Panc1 (cell line): ENCODE data around the gene FHAD1. TPM values are rescaled to one million over a fixed set of nuclear protein-coding genes. Genes with fewer than 3 reads are reported as not detected.

ENCODE experiments used
- ATAC-seq: fragments of 200-7000 bp; cut with Tn5 transposase; 2 replicates; pipeline ENCODE4 v1.9.1; 2020; ENCODE audit warnings: mild to moderate bottlenecking, moderate library complexity
- BruUV-seq: library from RNA; stranded (reverse); fragments of 400-500 nt; replicated peaks from 2 replicates; lab custom pipeline; 2021; lab: Mats Ljungman, UMichigan
- CTCF ChIA-PET: fragments of 300-600 bp; sonication (Branson Sonifier 250); formaldehyde crosslinking; loops from one replicate; lab custom pipeline; 2022; ENCODE audit warnings: antibody characterized with exemption; lab: Charles Lee
- POLR2A ChIA-PET: fragments of 300-600 bp; sonication (Branson Sonifier 250); formaldehyde crosslinking; loops from one replicate; lab custom pipeline; 2022; ENCODE audit warnings: antibody characterized with exemption; lab: Charles Lee
- DNase-seq: peaks from one replicate; pipeline ENCODE4 v3.0.0-alpha.2; 2010; ENCODE audit warnings: low read depth, low spot score
- H3K27ac ChIP-seq: 2 replicates; pipeline ENCODE4 v1.5.1; 2011; ENCODE audit warnings: mild to moderate bottlenecking, low read length, inconsistent platforms
- H3K27me3 ChIP-seq: fragments of 200-500 bp; sonication (Bioruptor generic); 2 replicates; pipeline ENCODE4 v1.6.0; 2014; ENCODE audit warnings: low read length, inconsistent platforms; ENCODE audit not compliant: control insufficient read depth, insufficient read depth
- H3K36me3 ChIP-seq: fragments of 200-500 bp; sonication (Bioruptor generic); 2 replicates; pipeline ENCODE4 v1.5.1; 2014; ENCODE audit warnings: inconsistent platforms, mild to moderate bottlenecking, low read length, moderate library complexity; ENCODE audit not compliant: control insufficient read depth, insufficient read depth
- H3K4me1 ChIP-seq: 2 replicates; pipeline ENCODE4 v1.5.1; 2011; ENCODE audit warnings: inconsistent platforms, mild to moderate bottlenecking, low read length, moderate library complexity; ENCODE audit not compliant: control insufficient read depth, insufficient read depth
- H3K4me3 ChIP-seq, 2 experiments: 2 replicates each; pipeline ENCODE4 v1.5.1; 2011 to 2012; ENCODE audit warnings: low read depth in 2 of 2, low read length in 2 of 2, mild to moderate bottlenecking in 2 of 2, inconsistent platforms in 1 of 2, moderate library complexity in 1 of 2
- H3K9me3 ChIP-seq: fragments of 200-500 bp; sonication (Bioruptor generic); 2 replicates; pipeline ENCODE4 v1.5.1; 2014; ENCODE audit warnings: low read depth, mild to moderate bottlenecking, inconsistent platforms, low read length, moderate library complexity; ENCODE audit not compliant: control insufficient read depth, insufficient read depth
- POLR2AphosphoS5 ChIP-seq: IDR thresholded peaks from 2 replicates; pipeline ENCODE4 v1.6.1; 2012; ENCODE audit warnings: mild to moderate bottlenecking, low read depth, low read length, moderate library complexity
- SIN3A ChIP-seq: IDR thresholded peaks from 2 replicates; pipeline ENCODE4 v1.6.1; 2012; ENCODE audit warnings: low read depth, mild to moderate bottlenecking, low read length, moderate library complexity, borderline replicate concordance; ENCODE audit not compliant: insufficient read depth
- TCF7L2 ChIP-seq: IDR thresholded peaks from 2 replicates; pipeline ENCODE4 v1.6.1; 2011; ENCODE audit warnings: mild to moderate bottlenecking, low read depth, low read length, inconsistent platforms
- in situ Hi-C: cut with HindIII; loops from 2 replicates; pipeline ENCODE4 v1.10.0; 2016; ENCODE audit warnings: low sequenced_read_pairs, low pct_unique_long_range_greater_than_20kb
- intact Hi-C: fragments of 100-400 bp; cut with micrococcal nuclease; formaldehyde crosslinking; loops from one replicate; pipeline ENCODE4 v1.10.0; 2022; ENCODE audit not compliant: unreplicated experiment
- total RNA-seq: library from RNA; stranded (reverse); gene quantifications from one replicate; pipeline ENCODE4 v1.2.1, GENCODE V29; 2021; ENCODE audit not compliant: unreplicated experiment
- TF ChIP-seq, protein P1 (sequence below), 2 experiments: IDR thresholded peaks; 2 replicates each; pipeline ENCODE4 v1.6.1; 2011 to 2012; ENCODE audit warnings: low read depth in 2 of 2, control low read depth in 1 of 2, low read length in 1 of 2, mild to moderate bottlenecking in 1 of 2, moderate library complexity in 1 of 2; ENCODE audit not compliant: insufficient read depth in 1 of 2
- TF ChIP-seq, protein P2 (sequence below): fragments of 450-650 bp; IDR thresholded peaks from 2 replicates; pipeline ENCODE4 v1.5.1; 2017; ENCODE audit warnings: mild to moderate bottlenecking

The FHAD1 gene
- total RNA-seq, 1 experiment from 2014 or later, result 0.23 TPM

DNA sequence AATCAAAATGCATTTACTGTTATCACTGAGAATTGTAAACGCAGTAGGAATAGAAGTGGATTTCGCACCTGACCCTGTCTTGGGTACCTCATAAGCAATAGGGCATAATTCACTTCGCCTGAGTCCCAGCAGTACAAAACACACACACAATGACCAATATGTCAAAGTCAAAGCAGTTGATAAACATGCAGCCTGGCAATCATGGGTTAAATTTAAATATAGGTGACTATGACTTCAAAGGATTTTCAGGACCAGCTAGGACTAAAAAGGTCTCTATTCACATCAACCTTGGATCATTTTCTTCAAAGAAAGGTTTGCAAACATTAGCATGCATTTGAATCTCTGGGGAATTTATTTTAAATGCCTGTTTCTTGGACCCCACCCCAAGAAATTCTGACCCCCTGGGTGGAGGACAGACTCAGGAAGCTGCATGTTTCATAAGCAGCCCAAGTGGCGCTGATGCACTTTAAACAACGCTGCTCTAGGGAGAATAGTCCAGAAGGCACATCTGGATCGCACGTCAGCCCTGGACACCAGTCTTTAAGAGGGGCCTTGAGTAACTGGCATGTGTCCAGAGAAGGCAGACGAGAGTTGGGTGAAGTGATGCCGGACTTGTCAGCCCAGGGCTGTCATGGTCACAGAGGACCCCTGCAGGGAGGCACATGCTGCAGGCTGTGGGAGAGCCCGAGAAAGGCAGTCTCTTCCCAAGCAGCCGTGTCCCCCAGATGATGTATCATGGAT is 107.0 kb downstream of the FHAD1 start:
- no peaks in the 10 kb centered on the region for H3K9me3 ChIP-seq
- no peak for TF ChIP-seq POLR2AphosphoS5
- TF ChIP-seq TCF7L2, result no peak
- TF ChIP-seq, protein P1, sequence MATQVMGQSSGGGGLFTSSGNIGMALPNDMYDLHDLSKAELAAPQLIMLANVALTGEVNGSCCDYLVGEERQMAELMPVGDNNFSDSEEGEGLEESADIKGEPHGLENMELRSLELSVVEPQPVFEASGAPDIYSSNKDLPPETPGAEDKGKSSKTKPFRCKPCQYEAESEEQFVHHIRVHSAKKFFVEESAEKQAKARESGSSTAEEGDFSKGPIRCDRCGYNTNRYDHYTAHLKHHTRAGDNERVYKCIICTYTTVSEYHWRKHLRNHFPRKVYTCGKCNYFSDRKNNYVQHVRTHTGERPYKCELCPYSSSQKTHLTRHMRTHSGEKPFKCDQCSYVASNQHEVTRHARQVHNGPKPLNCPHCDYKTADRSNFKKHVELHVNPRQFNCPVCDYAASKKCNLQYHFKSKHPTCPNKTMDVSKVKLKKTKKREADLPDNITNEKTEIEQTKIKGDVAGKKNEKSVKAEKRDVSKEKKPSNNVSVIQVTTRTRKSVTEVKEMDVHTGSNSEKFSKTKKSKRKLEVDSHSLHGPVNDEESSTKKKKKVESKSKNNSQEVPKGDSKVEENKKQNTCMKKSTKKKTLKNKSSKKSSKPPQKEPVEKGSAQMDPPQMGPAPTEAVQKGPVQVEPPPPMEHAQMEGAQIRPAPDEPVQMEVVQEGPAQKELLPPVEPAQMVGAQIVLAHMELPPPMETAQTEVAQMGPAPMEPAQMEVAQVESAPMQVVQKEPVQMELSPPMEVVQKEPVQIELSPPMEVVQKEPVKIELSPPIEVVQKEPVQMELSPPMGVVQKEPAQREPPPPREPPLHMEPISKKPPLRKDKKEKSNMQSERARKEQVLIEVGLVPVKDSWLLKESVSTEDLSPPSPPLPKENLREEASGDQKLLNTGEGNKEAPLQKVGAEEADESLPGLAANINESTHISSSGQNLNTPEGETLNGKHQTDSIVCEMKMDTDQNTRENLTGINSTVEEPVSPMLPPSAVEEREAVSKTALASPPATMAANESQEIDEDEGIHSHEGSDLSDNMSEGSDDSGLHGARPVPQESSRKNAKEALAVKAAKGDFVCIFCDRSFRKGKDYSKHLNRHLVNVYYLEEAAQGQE (IDR thresholded peaks at IDR 0.05; ENCODE audit: insufficient read depth in 1 of 2, low read depth in 2 of 2, low read length in 1 of 2), result no peak
- no peak for TF ChIP-seq SIN3A
- peaks cover 24% of the 10 kb centered on the region for H3K4me1 ChIP-seq
- BruUV-seq, result no TSS peak
- POLR2A ChIA-PET, result no interaction called here
- H3K27ac ChIP-seq, result no peak overlapping the region
- H3K36me3 ChIP-seq, result no peaks in the 10 kb centered on the region
- ATAC-seq (no peak), DNase-seq (no peak)
- CTCF ChIA-PET, result interaction anchor here (0.7 kb wide), 1 partner anchor 78 kb away, joined by 7 read pairs; no protein-coding TSS in a partner anchor
- in situ Hi-C loops (no loop called here), intact Hi-C loops (no loop called here)
- no peaks in the 10 kb centered on the region for H3K27me3 ChIP-seq
- H3K4me3 ChIP-seq, result no peak overlapping the region

DNA sequence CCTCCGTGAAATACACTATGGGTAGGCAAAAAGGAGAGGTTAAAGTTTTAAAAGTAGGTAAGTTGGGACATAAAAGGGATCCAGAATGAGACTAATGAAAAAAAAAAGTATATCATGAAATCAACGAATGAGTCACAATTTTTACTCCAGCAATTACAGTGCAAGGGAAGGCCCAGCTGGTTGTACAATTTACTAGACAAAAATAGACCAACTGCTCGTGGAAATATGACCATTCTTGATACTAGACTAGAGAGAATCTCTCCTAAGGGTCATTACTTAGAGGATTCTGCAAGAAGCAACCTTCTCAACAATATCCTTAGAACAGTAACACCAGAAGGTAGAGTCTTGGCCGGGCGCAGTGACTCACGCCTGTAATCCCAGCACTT is 107.5 kb downstream of the FHAD1 start:
- H3K27ac ChIP-seq, result no peak overlapping the region
- TF ChIP-seq SIN3A, result no peak
- TF ChIP-seq POLR2AphosphoS5, result no peak
- TF ChIP-seq, protein P1 (IDR thresholded peaks at IDR 0.05; ENCODE audit: insufficient read depth in 1 of 2, low read depth in 2 of 2, low read length in 1 of 2), result no peak
- TF ChIP-seq, protein P2, sequence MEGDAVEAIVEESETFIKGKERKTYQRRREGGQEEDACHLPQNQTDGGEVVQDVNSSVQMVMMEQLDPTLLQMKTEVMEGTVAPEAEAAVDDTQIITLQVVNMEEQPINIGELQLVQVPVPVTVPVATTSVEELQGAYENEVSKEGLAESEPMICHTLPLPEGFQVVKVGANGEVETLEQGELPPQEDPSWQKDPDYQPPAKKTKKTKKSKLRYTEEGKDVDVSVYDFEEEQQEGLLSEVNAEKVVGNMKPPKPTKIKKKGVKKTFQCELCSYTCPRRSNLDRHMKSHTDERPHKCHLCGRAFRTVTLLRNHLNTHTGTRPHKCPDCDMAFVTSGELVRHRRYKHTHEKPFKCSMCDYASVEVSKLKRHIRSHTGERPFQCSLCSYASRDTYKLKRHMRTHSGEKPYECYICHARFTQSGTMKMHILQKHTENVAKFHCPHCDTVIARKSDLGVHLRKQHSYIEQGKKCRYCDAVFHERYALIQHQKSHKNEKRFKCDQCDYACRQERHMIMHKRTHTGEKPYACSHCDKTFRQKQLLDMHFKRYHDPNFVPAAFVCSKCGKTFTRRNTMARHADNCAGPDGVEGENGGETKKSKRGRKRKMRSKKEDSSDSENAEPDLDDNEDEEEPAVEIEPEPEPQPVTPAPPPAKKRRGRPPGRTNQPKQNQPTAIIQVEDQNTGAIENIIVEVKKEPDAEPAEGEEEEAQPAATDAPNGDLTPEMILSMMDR, result no peak
- no peak for TF ChIP-seq TCF7L2
- peaks cover 24% of the 10 kb centered on the region for H3K4me1 ChIP-seq
- ATAC-seq (no peak), DNase-seq (no peak)
- in situ Hi-C loops (no loop called here), intact Hi-C loops (no loop called here)
- no peaks in the 10 kb centered on the region for H3K36me3 ChIP-seq
- H3K4me3 ChIP-seq, result no peak overlapping the region
- ChIA-PET POLR2A (no interaction called here), CTCF (interaction anchor here (0.7 kb wide), 1 partner anchor 171 kb away, joined by 3 read pairs; no protein-coding TSS in a partner anchor)
- H3K27me3 ChIP-seq, result no peaks in the 10 kb centered on the region
- BruUV-seq, result no TSS peak
- H3K9me3 ChIP-seq, result no peaks in the 10 kb centered on the region
